Suprapubic skin (tissue), 4 donors: ENCODE results near the gene CD3E. TPM values are rescaled to one million over a fixed set of nuclear protein-coding genes. Genes with fewer than 3 reads are reported as not detected.

ENCODE experiments used
- DNase-seq, 2 donors: peaks; one replicate each; pipeline ENCODE4 v3.0.0-alpha.2; 2019; ENCODE audit warnings: low spot score in 2 of 2
- H3K27ac ChIP-seq: fragments of 200-600 bp; sonication (generic); one replicate; pipeline ENCODE4 v1.5.1; 2019
- H3K27me3 ChIP-seq: fragments of 200-600 bp; sonication (generic); one replicate; pipeline ENCODE4 v1.5.1; 2019
- H3K36me3 ChIP-seq: fragments of 200-600 bp; sonication (generic); one replicate; pipeline ENCODE4 v1.5.1; 2019
- H3K4me1 ChIP-seq: fragments of 200-600 bp; sonication (generic); one replicate; pipeline ENCODE4 v1.5.1; 2019
- H3K4me3 ChIP-seq: fragments of 200-600 bp; sonication (generic); one replicate; pipeline ENCODE4 v1.5.1; 2019; ENCODE audit warnings: mild to moderate bottlenecking
- H3K9me3 ChIP-seq: fragments of 200-600 bp; sonication (generic); one replicate; pipeline ENCODE4 v1.5.1; 2019
- CTCF ChIP-seq, 2 donors: fragments of 200-600 bp in 1 of 2; fragments of 450-650 bp in 1 of 2; sonication (generic) in 1 of 2; IDR thresholded peaks; one replicate each; pipeline ENCODE4 v1.5.1; 2016 to 2019; ENCODE audit warnings: antibody characterized with exemption in 2 of 2, mild to moderate bottlenecking in 1 of 2, moderate library complexity in 1 of 2
- EP300 ChIP-seq: sonication (generic); formaldehyde crosslinking; IDR thresholded peaks from one replicate; pipeline ENCODE4 v1.6.1; 2017; ENCODE audit warnings: antibody characterized with exemption
- POLR2A ChIP-seq, 2 donors: fragments of 450-650 bp; IDR thresholded peaks; one replicate each; pipeline ENCODE4 v1.6.1; 2017; ENCODE audit warnings: antibody characterized with exemption in 2 of 2, mild to moderate bottlenecking in 2 of 2, moderate library complexity in 2 of 2
- POLR2AphosphoS5 ChIP-seq, 3 donors: sonication (generic); formaldehyde crosslinking; IDR thresholded peaks; one replicate each; pipeline ENCODE4 v1.6.1; 2017; ENCODE audit warnings: antibody characterized with exemption in 3 of 3
- whole genome bisulfite sequencing: methylation state at CpG from one replicate; pipeline ENCODE4 v1.1.5; 2018; 5-methylcytosine and 5-hydroxymethylcytosine counted together
- total RNA-seq, 4 donors: library from RNA; depleted of rRNA; stranded (reverse); fragments of >200 nt; gene quantifications; one replicate each; pipeline ENCODE4 v1.1.0, GENCODE V29; 2016

Gene CD3E
- total RNA-seq, 4 donors from 2014 or later: 0.55 to 3.3 (median 0.79) TPM; not detected in 1

DNA sequence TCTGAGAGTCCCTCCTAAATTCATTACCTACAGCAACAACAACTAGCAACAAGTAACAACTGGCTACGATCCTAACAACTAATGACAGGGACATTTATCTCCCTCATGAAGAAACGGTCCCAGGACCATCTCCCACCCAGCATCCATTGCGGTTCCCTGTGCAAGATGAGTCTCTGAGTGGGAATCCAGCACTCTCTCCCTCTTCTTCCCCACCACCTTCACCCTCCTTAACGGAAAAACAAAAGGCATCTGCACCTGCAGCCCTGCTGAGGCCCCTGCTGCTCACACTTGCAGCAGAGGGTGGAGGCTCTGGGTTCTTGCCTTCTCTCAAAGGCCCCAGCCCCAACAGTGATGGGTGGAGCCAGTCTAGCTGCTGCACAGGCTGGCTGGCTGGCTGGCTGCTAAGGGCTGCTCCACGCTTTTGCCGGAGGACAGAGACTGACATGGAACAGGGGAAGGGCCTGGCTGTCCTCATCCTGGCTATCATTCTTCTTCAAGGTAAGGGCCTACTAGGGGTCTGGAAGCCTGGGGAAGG lies 39.5 kb downstream of the CD3E start, which contains the start of gene CD3G:
CD3G (plus strand) TSS at position 364 of the 535 bp plus-strand sequence; CDS start at position 444, 80 bp downstream.
- DNase-seq: no peak
- no peaks in the 10 kb centered on the region for H3K9me3 ChIP-seq
- TF ChIP-seq EP300 (no peak), POLR2A (IDR thresholded peaks at IDR 0.05) (no peak), CTCF (IDR thresholded peaks at IDR 0.05) (no peak), POLR2AphosphoS5 (IDR thresholded peaks at IDR 0.05) (no peak)
- no peak within 1 kb of the TSS for H3K27ac ChIP-seq
- H3K4me3 ChIP-seq: no peak within 1 kb of the TSS
- H3K27me3 ChIP-seq: peaks cover 15% of the 10 kb centered on the region
- no peaks in the 10 kb centered on the region for H3K36me3 ChIP-seq
- H3K4me1 ChIP-seq: no peaks in the 10 kb centered on the region
- 57% methylated on average over 6 of the region's 6 CpGs for WGBS

GRCh38 chr11:118349475-118349874 lies 44.9 kb downstream of the CD3E start:
- no peak for TF ChIP-seq POLR2AphosphoS5 (IDR thresholded peaks at IDR 0.05)
- no peak for TF ChIP-seq EP300
- TF ChIP-seq CTCF (IDR thresholded peaks at IDR 0.05): no peak
- TF ChIP-seq POLR2A (IDR thresholded peaks at IDR 0.05): no peak
- H3K4me3 ChIP-seq: no peak overlapping the region
- no peaks in the 10 kb centered on the region for H3K9me3 ChIP-seq
- H3K27ac ChIP-seq: no peak overlapping the region
- WGBS: 31% methylated on average over 6 of the region's 6 CpGs
- H3K4me1 ChIP-seq: no peaks in the 10 kb centered on the region
- peaks cover 12% of the 10 kb centered on the region for H3K27me3 ChIP-seq
- DNase-seq: no peak
- no peaks in the 10 kb centered on the region for H3K36me3 ChIP-seq

GRCh38 chr11:118353084-118353710 lies 48.7 kb downstream of the CD3E start:
- TF ChIP-seq EP300 (no peak), CTCF (IDR thresholded peaks at IDR 0.05) (peak in 1 of 2 donors; percentile 20)

DNA sequence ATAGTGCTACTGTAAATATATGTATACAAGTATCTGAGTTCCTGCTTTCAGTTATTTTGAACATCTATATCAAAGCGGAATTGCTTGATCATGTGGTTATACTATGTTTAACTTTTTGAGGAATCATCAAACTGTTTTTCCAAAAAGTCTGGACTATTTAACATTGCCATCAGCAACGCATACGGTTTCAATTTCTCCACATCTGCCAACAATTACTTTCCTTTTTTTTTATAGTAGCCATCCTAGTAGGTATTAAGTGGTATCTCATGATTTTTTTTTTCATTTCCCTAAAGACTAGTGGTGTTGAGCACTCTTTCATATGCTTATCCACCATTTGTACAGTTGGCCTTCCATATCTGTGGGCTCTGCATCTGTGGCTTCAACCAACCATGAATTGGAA lies 53.5 kb downstream of the CD3E start:
- Histone ChIP-seq H3K36me3 (no peaks in the 10 kb centered on the region), H3K4me1 (peaks cover 22% of the 10 kb centered on the region), H3K27me3 (no peaks in the 10 kb centered on the region), H3K27ac (no peak overlapping the region), H3K4me3 (no peak overlapping the region), H3K9me3 (no peaks in the 10 kb centered on the region)
- no peak for DNase-seq
- no peak for TF ChIP-seq EP300
- TF ChIP-seq POLR2A (IDR thresholded peaks at IDR 0.05): no peak
- no peak for TF ChIP-seq CTCF (IDR thresholded peaks at IDR 0.05)
- TF ChIP-seq POLR2AphosphoS5 (IDR thresholded peaks at IDR 0.05): no peak
- 39% methylated on average over 3 of the region's 3 CpGs for WGBS

More at GRCh38 chr11:118353084-118353710, 48.7 kb downstream of the CD3E start:
- Histone ChIP-seq H3K27ac (no peak overlapping the region), H3K36me3 (no peaks in the 10 kb centered on the region), H3K9me3 (no peaks in the 10 kb centered on the region), H3K4me3 (no peak overlapping the region), H3K4me1 (no peaks in the 10 kb centered on the region), H3K27me3 (peaks cover 10% of the 10 kb centered on the region)
- no peak for DNase-seq
- WGBS: 14% methylated on average over 6 of the region's 6 CpGs

DNA sequence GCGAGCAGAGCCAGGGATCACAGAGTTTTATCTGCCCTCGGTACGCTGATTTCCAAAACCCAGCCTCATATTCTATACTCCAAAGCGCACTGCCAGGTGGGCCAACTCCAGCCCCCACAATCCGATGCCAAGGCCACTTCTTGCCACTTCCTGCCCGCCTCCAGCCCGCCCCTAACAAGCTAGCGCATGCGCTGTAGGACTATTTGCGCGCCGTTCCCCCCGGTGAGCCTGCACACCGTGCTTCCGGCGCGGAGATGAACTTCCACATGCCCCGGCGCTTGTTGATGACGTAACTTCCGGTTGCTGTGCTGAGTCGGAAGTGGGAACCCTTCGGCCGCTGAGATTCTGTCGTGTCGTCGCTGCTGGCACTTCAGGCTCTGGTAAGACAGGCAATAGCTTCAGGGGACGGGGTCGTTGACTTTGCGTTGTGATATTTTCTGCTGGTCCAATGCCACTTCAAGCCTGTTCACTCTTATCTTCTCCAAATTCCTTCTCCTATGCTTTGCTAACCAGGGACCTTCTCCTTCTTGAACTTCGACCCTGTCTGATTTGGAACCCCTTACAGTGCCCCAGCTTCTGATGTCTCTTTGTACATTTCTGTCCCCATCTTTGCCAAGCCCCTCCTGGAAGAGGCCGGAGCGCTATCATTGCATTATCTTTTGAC lies 54.9 kb downstream of the CD3E start, which contains the start of gene UBE4A:
UBE4A (plus strand) TSS at position 306 of the 664 bp plus-strand sequence. CDS start 5,481 bp downstream, outside the sequence.
- Histone ChIP-seq H3K36me3 (no peaks in the 10 kb centered on the region), H3K9me3 (no peaks in the 10 kb centered on the region), H3K27me3 (no peaks in the 10 kb centered on the region), H3K4me3 (peak within 1 kb of the TSS; percentile 89), H3K27ac (peak within 1 kb of the TSS; percentile 63), H3K4me1 (peaks cover 22% of the 10 kb centered on the region)
- DNase-seq: peak; percentile 97 to 98
- TF ChIP-seq POLR2A (IDR thresholded peaks at IDR 0.05) (peak in 1 of 2 donors; percentile 77), POLR2AphosphoS5 (IDR thresholded peaks at IDR 0.05) (peak; percentile 14 to 93 (median 92)), EP300 (no peak)
- WGBS: 4% methylated on average over 32 of the region's 33 CpGs
